HG02840 (cell line): Measurements from ENCODE around the gene ADARB2.

Experiments
- ATAC-seq: cut with Tn5 transposase; IDR thresholded peaks from one replicate; pipeline ENCODE4 v1.9.1; 2021; ENCODE audit warnings: mild to moderate bottlenecking, moderate library complexity, moderate number of reproducible peaks; ENCODE audit not compliant: unreplicated experiment, low FRiP score

The ADARB2 gene

DNA sequence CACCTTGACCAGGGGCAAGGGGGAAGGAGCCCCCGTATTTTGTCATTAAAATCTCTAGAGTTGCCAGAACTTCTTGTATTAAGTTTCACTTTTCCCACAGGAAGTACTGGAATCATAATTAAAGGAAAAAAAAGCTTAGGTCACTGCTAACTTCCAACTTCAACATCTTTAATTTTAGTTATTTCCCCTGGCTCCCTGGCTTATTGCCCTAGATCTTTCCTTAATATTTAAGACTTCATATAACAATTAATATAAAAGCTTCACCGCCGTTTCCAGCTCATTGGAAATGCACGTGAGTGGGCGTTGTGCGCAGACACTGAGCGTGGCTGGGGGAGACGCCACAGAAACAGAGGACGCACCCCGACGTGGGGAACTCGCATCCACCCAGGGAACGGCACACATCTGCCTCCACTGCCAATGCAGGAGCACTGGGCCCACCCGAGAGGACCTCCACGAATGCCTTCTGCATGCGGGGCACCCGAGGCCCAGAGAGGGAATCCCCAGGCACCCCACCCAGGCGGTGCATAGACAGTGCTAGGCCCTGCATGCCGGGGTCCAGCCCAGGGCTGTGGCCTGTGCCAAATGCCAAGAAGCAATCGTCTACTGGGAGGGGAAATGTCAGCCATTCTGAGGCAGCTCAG lies 72.2 kb downstream of the ADARB2 start:
- ATAC-seq, result no peak

DNA sequence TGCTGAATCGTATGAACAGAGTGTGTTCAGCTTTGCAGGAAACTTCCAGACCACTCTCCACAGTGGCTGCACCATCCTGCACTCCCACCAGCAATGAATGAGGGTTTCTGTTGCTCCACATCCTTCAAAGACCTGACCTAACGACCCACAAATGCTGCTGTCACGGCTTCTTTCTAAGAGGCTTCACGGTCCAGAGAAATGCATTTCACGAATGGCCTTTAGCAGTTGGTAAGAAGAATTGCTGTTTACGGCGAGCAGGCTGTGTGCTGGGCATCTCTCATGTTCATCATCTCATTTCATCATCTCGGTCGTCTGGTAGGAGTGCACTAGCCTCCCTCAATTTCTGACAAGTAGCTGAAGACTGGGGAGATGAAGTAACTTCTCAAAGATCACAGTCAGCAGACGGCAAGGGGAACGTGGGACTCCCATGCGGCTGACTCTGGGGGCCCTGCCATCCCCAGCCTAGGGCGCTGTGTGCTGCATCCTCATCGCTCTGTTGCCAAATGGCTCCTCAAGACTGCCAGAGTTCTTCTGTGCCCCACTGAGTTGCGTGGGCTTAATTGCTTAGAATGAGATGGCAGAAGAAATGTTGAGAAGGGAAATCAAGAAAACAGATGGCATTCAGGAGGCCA lies 72.9 kb downstream of the ADARB2 start:
- no peak for ATAC-seq

DNA sequence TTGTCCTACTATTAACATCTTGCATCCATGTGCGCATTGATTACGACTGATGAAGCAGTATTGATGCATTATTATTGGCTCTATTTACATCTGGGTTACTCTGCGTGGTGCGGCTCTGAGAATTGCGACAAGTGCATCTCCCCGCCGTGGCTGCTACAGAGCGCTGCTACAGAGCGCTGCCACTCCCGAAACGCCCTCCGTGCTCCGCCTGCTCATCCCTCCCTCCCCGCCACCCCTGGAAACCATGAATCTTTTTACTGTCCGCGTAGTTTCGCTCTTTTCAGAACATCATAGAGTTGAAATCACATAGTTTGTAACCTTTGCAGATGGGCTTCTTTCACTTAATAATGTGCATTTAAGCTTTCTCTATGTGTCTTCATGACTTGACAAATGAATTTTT lies 74.1 kb downstream of the ADARB2 start:
- ATAC-seq, result no peak

DNA sequence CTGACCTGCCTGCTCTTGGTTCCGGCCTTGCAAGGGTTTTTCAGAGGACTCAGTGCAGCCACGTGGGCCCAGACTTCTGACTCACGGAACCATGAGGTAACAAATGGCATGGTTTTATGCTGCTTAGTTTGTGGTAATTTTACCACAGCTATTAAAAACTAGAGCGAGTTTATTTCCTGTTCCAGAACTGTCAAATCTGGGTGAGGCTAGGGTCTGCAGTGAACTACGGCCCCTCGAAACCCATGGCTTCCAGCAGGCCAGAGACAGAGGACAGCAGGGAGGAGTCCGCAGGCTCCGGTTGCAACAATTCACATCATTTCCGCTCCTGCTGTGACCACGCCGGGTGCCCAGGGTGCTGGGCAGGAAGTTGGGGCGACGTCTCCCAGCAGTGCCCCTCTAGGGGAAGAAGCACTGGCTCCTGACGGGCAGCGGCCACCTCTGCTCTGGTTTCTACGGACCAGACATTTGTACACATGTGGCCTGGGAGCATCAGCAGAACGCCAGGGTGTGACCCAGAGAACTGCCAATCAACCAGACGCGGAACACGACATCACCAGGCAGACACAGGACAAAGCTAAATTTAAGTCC lies 74.8 kb downstream of the ADARB2 start:
- no peak for ATAC-seq

DNA sequence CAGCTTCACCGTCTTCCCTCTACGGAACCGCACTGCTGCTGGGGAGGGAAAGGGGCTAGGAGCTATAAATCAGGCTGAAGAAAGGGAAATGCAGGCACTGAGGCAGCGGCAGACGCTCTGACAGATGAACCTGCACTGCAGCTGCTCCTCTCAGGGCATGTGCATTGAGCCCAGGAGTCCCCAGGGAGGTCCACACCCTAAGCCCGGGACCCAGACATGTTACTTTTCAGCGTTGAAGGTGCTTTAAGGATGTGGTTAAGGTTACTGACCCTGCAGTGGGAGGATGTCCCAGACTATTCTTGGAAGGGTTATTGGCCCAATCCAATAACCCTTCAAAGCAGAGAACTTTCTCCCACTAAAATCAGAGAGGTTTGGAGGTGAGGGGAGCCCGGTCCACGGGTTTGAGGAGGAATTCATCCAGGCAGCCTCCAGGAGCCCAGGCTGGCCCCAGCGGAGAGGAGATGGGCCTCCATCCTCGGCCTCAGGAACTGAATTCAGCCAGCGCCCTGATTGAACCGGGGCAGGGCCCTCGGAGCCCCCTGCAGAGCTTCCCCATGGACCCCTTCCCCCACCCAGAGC lies 75.4 kb downstream of the ADARB2 start:
- ATAC-seq, result no peak

DNA sequence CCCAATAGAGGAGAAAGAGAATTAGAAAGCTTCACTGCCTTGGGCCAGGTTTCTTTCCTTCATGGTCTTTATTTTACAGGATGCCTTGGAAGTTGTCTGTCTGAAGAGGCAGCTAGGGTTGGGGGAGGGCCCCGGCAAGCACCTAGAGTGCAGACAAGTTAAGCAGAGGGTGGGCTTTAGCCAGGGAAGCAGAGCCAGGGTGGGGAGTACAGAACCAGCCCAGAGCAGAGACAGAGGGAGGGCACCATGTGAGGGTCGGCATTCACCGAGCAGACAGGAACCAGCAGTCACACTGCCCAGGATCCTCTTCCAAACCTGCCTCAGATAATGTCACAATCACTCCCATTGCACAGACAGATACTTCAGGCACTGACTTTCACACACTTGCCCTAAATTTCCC lies 75.9 kb downstream of the ADARB2 start:
- ATAC-seq, result no peak

DNA sequence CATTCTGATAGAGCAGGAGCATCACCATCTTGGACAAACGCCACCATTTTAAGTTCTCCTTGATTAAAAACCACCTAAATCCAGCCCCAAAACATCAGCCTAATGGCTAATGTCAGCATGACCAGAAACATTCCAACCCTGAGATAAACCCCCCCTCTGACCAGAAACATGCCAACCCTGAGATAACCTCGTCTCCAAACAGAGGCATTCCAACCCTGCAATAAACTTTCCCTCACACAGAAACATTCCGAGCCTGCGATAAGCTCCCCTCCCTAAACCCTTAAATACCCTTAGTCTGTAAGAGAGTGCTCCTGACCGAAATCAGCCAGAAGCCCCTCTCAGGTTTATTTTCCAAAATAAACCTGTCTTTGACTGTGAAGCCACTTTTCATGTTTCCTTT lies 76.5 kb downstream of the ADARB2 start:
- no peak for ATAC-seq

DNA sequence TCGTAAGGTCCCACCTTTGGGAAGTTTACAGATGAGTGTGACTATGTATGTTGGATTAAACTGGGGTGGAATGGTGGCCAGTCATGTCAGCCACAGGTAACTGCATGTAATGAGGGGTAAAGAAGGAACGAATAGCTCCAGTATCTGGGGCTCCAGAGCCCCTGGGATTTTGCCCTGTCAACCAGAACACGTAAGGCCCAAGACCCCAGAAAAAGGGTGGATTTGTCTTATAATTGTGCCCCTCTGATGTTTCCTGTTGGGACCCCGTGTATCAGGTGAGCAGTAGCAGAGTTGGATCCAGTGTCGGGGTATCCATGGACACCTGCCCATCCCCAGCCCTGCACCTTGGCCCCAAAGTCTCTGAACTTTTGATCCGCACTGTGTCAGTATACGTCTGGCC lies 76.9 kb downstream of the ADARB2 start:
- ATAC-seq, result no peak

DNA sequence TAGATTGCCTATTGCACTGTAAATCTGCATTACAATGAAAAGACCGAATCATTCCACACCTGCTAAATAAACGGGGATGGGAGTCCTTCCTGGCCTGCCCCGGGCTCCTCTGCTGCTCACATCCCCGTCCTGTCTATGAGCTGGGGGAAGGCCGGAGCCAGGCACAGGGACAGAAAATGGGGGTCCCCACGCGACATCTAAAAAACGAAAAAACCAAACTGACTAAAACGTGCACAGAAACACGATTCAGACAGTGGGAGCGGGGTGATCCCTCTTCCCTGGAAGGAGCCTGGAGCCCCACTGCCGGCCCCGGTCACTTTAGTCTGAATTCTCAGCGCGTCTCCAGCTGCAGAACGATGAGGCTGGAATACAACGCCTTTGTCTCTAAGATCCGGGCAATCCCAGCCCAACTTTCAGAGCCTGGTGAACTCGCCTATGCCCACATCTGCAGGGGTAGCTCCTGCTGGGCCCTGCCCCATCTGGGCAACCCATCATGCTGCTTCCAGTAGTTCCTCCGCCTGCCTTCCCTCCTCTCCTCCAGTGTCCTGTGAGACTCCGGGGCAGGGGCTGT lies 78.0 kb downstream of the ADARB2 start:
- no peak for ATAC-seq

DNA sequence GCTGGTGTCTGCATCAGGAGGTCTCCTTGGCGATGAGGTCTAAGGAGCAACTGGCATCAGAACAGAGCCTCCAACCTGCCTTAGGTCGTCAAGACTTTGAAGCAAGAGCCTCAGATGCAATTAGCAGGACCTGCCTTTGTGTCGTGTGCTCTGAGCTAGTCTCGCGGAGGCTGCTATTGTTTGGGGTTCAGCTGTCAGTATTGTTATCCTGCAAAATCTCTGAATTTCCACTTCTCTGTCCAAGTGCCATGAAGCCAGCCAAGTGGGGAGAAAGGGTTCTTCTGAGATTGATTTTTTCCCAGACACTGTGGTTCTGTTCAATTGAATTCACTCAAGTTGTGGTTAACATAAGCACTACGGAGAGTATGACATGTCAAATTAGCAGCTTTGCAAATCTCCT lies 78.7 kb downstream of the ADARB2 start:
- no peak for ATAC-seq

DNA sequence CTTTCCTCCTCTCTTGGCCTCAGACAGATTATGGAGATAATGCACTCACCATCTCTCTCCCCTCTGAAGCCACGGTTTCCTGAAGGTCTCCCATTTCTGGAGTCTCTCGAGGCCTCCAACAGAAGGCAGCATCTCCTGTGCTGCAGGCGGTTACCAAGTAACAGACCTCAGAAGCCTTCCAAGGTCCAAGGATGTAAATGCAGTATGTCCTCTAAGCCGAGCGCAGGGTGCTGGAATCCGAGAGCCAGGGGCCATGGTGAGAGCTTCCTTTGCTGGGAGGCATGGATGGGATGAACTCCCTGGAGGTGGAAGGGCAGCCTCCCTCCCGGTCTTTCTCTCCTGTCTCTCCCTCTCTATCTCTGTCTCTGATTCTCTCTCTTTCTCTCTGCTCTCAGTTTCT lies 79.8 kb downstream of the ADARB2 start:
- no peak for ATAC-seq

DNA sequence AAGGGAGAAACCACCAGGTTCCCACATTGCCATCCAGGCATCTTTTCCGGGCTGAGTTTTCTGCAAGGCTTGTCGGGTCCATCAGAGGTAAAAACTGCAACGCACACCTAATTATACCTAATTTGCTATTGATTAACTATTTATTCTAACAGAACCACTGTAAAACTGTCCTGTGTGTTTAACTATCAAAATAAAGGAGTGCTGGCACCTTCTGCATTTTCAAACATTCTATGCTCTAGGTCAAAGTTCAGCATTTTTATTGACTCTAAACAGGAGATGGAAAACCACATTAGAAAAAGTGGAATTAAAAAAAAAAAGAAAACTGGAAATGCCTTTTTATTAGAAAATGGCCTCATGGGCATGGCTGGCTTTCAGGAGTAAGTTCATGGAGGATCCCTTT lies 82.0 kb downstream of the ADARB2 start:
- no peak for ATAC-seq

DNA sequence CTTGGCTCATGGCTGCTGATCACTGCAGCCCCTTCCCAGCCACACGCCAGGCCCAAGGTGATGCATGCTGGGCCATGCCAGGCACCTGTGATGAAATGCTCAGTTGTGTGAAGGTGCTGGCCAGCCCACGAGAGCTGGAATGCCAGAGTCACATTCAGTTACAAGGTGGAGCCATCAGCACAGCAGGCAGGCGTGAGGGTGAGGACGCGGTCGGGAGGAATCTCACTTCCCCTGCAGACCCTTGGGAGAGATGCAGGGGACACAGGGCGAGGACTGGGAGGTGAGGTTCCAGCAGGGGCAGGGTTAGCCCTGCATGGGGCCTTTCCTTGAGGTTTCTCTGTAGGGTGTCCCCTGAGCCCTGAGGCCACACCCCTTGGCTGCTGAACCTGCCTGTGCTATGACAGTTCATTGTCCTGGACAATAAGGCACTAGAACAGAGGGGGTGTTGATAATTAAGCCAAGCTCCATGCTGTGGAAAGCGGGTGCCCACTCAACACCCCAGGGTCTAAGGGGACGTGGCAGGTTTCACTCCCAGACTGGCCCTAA lies 82.4 kb downstream of the ADARB2 start:
- no peak for ATAC-seq

DNA sequence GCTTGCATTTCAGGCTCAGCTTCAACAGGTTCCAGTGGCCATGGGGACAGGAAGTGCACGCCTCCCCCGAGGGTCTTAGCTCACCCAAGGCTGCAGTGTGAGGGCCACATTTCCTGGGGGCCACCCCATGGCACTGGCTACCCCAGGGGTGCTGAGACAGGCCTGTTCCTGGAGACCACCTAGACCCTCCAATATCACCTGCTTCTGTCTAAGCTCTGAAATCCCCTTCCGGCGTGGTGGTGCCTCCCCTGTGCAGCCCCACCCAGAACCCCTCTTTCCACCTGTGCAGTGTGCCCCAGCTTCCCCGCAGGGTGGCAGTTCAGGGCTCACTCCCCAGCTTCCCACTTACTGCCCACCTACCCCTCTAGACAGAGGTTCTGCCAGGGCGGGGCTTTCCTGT lies 83.1 kb downstream of the ADARB2 start:
- ATAC-seq, result no peak

DNA sequence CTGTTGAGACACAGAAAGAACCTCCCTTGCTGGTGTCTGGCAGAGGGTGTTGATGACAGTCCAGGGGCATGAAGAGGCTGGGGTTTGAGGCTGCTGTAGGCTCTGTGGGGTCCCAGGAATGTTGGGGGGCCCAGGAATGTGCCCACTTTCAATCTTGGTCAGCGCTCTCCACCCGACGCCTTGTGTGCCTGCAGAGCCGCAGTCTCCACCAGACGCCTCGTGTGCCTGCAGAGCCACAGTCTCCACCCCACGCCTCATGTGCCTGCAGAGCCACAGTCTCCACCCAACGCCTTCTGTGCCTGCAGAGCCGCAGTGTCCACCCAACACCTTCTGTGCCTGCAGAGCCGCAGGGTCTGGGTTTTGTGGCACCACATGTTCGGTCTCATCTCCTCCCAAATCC lies 84.0 kb downstream of the ADARB2 start:
- no peak for ATAC-seq

DNA sequence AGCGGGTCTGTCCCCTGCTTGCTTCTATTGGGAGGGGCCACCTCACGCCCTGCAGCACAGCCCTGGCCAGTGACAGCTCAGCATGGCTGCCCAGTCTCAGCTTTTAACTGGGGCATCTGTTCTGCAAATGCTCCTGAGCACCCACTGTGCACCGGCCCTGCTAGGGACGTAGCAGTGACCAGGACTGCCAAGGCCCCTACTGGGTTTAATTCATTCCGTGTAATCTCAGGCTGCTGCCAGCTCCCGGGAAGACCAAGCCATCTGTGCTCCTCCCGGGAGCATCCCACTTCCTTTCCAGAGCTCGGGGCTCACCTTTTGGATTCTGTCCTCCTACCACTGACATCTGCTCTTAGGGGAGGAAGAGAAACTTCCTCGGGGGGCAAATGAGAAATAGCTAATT lies 85.2 kb downstream of the ADARB2 start:
- ATAC-seq, result no peak

DNA sequence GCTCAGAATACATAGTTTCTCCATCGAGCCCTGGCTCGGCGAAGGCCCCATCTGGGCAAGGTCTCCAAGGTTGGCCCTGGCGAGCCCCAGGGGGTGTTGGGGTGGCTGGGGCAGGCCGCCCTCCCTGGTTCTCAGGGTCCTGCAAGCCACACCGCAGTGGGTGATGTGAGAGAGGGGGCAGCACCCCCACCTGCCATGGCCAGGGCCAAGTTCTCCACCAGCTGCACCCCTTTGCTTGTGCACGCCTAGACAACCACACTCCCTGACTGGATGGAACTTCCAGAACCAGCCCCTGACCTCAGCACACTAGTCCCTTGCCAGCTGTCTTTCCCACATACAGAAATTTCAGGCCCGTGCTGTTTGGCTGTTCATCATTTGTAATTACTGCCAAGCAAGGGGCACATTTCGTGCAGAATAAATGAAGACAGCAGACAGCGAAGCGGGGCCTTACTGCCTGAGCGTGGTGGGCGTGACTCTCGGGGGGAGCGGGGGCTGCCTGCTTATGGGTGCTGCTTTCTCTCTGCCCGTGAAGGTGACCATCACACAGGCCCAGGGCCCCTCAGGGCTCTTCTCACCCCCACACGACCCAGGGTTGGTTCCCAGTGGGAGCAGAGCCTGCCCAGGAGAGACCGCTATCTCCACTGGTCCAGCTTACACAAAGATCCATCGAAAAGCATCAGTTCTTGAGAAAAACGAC lies 85.9 kb downstream of the ADARB2 start:
- ATAC-seq, result no peak

DNA sequence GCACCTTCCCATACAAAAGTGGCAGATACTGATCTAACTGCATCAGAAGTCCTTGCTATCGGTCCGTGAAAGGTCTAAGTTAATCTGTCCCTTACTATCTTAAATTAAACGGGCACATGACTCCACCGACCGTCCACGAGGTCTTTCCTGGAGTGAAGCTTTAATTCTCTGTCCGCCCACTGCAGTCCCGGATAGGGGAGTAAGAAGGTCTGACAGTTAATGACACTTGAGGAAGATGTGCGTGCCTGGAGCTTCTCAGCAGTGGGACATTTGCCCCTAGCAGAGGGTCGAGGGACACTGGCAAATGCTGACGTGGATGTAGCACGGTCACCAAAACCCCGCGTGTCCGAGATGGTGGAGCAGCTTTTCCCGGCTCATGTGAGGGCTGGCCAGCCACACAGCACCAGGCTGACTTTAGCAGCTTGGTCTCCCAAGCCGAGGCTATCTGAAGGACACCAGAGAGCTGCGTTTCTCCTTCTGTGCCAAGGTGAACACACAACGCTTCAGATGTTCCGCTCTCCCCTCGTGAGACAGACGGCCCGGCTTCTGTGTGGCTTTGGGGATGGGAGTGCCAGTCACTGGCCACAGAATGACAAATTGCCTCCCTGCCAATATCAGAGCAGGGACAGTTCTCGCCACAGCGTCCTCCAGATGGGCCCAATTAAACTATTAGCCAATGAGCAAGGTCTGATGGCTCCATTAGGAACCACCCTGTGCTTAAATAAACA lies 86.6 kb downstream of the ADARB2 start:
- no peak for ATAC-seq

DNA sequence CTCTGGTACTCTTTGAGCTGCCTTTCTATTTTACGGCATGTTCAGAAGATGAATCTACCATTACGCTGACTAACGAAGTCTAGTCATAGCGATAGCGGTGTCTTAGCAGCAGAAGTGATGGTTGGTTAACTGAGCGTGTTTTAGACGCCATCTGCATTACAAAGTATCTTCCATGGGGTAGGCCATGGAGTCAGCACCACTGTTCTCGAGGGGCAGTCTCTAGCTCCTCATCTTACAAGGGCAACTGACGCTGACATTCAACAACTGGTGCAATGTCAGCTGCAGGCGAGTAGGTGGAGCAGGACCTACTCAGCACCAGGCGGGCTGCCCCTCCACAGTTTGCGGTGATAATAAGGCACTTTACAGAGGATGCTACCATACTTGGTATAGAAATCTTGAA lies 88.7 kb downstream of the ADARB2 start:
- no peak for ATAC-seq

DNA sequence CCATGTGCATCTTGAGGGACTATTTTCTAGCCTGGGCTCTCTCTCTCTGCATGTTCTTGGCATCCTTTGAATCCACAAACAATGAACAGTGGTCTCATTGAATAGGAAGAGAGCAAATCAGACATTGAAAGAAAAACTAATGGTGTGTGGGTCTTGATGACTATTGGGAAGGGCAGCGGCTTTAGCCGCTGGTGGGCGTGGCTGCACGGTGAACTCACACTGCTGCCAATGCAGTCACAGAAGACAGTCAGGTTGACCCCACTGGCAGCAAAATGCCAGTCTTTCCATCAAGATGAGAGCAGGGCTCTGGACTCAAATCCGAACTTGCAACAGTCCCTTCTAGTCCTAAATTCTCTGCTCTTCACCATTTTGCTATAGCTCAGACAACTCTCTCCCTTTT lies 91.0 kb downstream of the ADARB2 start:
- ATAC-seq, result no peak
